Measurements from ENCODE around the gene S100A7. TPM values are rescaled to one million over a fixed set of nuclear protein-coding genes. Genes with fewer than 3 reads are reported as not detected.

The S100A7 gene
- total RNA-seq, 4 donors from 2014 or later, result 5.1 to 107 (median 20.2) TPM

GRCh38 chr1:153493343-153493960, 33.0 kb upstream of the S100A7 start:
- H3K4me3 ChIP-seq, result no peak overlapping the region
- H3K4me1 ChIP-seq, result peaks cover 52% of the 10 kb centered on the region
- H3K27ac ChIP-seq, result peak overlapping the region; percentile 61
- 39% methylated on average over 6 of the region's 6 CpGs for WGBS
- TF ChIP-seq POLR2A (IDR thresholded peaks at IDR 0.05) (no peak), POLR2AphosphoS5 (IDR thresholded peaks at IDR 0.05) (peak in 1 of 3 donors; percentile 20), EP300 (IDR thresholded peaks at IDR 0.05) (no peak)
- TF ChIP-seq, protein P1, sequence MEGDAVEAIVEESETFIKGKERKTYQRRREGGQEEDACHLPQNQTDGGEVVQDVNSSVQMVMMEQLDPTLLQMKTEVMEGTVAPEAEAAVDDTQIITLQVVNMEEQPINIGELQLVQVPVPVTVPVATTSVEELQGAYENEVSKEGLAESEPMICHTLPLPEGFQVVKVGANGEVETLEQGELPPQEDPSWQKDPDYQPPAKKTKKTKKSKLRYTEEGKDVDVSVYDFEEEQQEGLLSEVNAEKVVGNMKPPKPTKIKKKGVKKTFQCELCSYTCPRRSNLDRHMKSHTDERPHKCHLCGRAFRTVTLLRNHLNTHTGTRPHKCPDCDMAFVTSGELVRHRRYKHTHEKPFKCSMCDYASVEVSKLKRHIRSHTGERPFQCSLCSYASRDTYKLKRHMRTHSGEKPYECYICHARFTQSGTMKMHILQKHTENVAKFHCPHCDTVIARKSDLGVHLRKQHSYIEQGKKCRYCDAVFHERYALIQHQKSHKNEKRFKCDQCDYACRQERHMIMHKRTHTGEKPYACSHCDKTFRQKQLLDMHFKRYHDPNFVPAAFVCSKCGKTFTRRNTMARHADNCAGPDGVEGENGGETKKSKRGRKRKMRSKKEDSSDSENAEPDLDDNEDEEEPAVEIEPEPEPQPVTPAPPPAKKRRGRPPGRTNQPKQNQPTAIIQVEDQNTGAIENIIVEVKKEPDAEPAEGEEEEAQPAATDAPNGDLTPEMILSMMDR (IDR thresholded peaks at IDR 0.05), result no peak
- H3K36me3 ChIP-seq, result no peaks in the 10 kb centered on the region
- peak in 1 of 2 donors; percentile 66 for DNase-seq (ENCODE audit: low spot score in 2 of 2)
- no peaks in the 10 kb centered on the region for H3K27me3 ChIP-seq
- no peaks in the 10 kb centered on the region for H3K9me3 ChIP-seq

- DNase-seq (ENCODE audit: low spot score in 2 of 2), result peak; percentile 87 to 91
- 23% methylated on average over 11 of the region's 12 CpGs for WGBS
- TF ChIP-seq POLR2AphosphoS5 (IDR thresholded peaks at IDR 0.05) (peak in 2 of 3 donors; percentile 27 to 30), POLR2A (IDR thresholded peaks at IDR 0.05) (no peak)
- Histone ChIP-seq H3K27me3 (no peaks in the 10 kb centered on the region), H3K9me3 (no peaks in the 10 kb centered on the region), H3K27ac (peak overlapping the region; percentile 79), H3K36me3 (no peaks in the 10 kb centered on the region), H3K4me3 (no peak overlapping the region), H3K4me1 (peaks cover 52% of the 10 kb centered on the region)
Observed at GRCh38 chr1:153490272-153491051, 30.0 kb upstream of the S100A7 start.

GRCh38 chr1:153488731-153489130, 28.3 kb upstream of the S100A7 start:
- H3K36me3 ChIP-seq, result no peaks in the 10 kb centered on the region
- TF ChIP-seq, protein P1 (IDR thresholded peaks at IDR 0.05), result no peak
- no peak for TF ChIP-seq POLR2A (IDR thresholded peaks at IDR 0.05)
- TF ChIP-seq EP300 (IDR thresholded peaks at IDR 0.05), result no peak
- TF ChIP-seq POLR2AphosphoS5 (IDR thresholded peaks at IDR 0.05), result no peak
- no peaks in the 10 kb centered on the region for H3K27me3 ChIP-seq
- WGBS, result 10% methylated on average over 4 of the region's 4 CpGs
- H3K9me3 ChIP-seq, result no peaks in the 10 kb centered on the region
- no peak for DNase-seq (ENCODE audit: low spot score in 2 of 2)
- H3K4me1 ChIP-seq, result peaks cover 38% of the 10 kb centered on the region
- no peak overlapping the region for H3K4me3 ChIP-seq
- no peak overlapping the region for H3K27ac ChIP-seq

DNA sequence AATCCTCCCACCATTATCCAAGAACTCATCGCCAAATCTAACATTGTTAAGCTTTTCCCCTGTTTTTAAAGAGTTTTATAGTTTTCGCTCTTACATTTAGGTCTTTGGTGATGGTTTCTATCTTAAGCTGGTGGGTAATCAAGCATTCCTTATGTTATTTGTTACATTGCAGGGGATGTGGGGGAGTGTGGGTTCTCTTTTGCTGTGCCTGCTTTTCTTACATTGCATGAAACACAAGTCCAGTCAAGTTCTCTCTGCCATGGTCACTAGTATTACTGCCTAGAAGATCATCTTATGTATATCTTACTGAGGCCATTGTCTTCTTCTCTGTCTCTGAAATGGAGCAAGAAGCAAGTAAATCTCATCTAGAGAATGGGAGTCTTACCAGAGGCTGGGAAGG, 27.3 kb upstream of the S100A7 start:
- WGBS, result 100% methylated on average over 2 of the region's 2 CpGs
- H3K27me3 ChIP-seq, result no peaks in the 10 kb centered on the region
- TF ChIP-seq POLR2A (IDR thresholded peaks at IDR 0.05), result no peak
- TF ChIP-seq, protein P1 (IDR thresholded peaks at IDR 0.05), result no peak
- peaks cover 27% of the 10 kb centered on the region for H3K4me1 ChIP-seq
- no peak overlapping the region for H3K4me3 ChIP-seq
- H3K36me3 ChIP-seq, result no peaks in the 10 kb centered on the region
- no peak overlapping the region for H3K27ac ChIP-seq
- DNase-seq (ENCODE audit: low spot score in 2 of 2), result no peak
- no peaks in the 10 kb centered on the region for H3K9me3 ChIP-seq

DNA sequence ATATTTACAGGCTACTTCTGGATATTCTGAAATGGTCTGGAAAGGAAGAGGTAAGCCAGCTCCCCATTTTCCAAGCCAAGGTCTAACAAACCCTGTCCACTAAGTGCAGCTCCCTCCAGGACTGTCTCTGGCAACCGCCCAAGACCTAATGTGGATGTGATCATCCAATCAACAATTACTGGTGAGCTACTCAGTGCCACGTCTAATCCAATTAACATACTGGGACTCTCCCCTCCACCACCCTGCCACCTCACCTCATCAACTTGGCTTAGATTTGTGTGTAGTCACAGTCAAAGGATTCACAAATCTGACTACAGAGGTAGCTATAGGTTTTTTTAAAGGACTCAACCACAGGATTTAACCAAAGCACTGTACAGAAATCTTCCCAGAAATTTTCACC, 25.4 kb upstream of the S100A7 start:
- Histone ChIP-seq H3K27me3 (no peaks in the 10 kb centered on the region), H3K9me3 (no peaks in the 10 kb centered on the region), H3K4me3 (no peak overlapping the region), H3K36me3 (no peaks in the 10 kb centered on the region), H3K4me1 (peaks cover 18% of the 10 kb centered on the region), H3K27ac (no peak overlapping the region)
- DNase-seq (ENCODE audit: low spot score in 2 of 2), result no peak
- WGBS, result 67% methylated on average over 2 of the region's 2 CpGs
- TF ChIP-seq POLR2AphosphoS5 (IDR thresholded peaks at IDR 0.05), result no peak
- TF ChIP-seq, protein P1 (IDR thresholded peaks at IDR 0.05), result no peak
- no peak for TF ChIP-seq POLR2A (IDR thresholded peaks at IDR 0.05)
- no peak for TF ChIP-seq EP300 (IDR thresholded peaks at IDR 0.05)

Measured in suprapubic skin (tissue), 4 donors.